NCI-H2196 treated with DMSO at 0.1 percent for 48 hours (cell line): ENCODE data around the gene IGSF9B.

ENCODE experiments used
- DNase-seq: peaks from one replicate; lab custom pipeline; 2025; ENCODE audit not compliant: unreplicated experiment; lab: John Stamatoyannopoulos, UW

Gene IGSF9B

GRCh38 chr11:133903875-133904817, 52.6 kb downstream of the IGSF9B start:
- no peak for DNase-seq

DNA sequence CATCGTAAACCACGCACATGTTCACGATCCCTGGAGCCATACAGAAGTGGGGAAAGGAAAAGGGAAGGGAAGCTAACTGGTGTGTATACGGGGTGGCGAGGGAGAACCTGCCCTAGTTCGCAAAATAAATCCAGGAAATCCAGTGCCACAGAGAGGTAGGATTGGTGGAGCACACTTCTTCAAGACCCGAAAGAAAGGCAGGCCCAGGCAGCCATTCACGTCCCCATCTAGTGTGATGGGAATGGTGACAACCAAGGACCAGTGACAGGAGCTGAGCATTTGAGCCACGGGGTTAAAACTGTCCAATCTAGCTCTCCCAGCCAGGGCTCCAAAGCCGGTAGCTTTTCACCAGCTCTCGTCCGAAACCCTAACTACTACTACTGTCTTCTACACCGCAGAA, 53.7 kb downstream of the IGSF9B start:
- no peak for DNase-seq

GRCh38 chr11:133902506-133902905, 54.3 kb downstream of the IGSF9B start:
- DNase-seq = no peak

DNA sequence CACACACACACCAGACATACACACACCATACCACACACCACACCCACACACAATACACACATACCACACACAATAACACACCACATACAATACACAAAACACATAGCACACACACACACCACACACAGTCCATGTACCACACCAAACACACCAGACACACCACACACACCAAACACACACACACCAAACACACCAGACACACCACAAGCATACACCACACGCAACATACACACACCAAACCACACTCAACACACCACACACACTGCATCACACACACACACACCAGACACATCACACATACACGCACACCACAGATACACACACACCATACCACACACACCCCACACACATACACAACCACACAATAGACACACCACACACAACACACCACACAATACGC, 54.8 kb downstream of the IGSF9B start:
- no peak for DNase-seq

DNA sequence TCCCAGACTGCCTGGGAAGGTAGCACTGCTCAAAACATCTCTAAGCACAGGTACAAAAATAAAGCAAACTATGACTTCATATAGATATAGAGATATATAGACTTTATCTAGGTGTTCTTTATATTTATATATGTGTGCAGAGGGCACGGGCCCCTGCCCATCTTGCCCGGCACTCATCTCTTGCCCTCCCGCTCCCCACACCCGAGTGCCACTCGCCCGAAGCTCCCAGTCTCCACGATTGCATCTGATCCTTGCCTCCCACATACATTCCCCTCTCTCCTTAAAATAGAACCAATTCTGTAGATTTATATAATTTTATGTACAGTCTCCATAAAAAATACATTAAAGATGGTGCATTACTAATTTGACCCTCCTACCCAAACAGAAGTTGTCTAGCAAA, 55.5 kb downstream of the IGSF9B start:
- DNase-seq = no peak

DNA sequence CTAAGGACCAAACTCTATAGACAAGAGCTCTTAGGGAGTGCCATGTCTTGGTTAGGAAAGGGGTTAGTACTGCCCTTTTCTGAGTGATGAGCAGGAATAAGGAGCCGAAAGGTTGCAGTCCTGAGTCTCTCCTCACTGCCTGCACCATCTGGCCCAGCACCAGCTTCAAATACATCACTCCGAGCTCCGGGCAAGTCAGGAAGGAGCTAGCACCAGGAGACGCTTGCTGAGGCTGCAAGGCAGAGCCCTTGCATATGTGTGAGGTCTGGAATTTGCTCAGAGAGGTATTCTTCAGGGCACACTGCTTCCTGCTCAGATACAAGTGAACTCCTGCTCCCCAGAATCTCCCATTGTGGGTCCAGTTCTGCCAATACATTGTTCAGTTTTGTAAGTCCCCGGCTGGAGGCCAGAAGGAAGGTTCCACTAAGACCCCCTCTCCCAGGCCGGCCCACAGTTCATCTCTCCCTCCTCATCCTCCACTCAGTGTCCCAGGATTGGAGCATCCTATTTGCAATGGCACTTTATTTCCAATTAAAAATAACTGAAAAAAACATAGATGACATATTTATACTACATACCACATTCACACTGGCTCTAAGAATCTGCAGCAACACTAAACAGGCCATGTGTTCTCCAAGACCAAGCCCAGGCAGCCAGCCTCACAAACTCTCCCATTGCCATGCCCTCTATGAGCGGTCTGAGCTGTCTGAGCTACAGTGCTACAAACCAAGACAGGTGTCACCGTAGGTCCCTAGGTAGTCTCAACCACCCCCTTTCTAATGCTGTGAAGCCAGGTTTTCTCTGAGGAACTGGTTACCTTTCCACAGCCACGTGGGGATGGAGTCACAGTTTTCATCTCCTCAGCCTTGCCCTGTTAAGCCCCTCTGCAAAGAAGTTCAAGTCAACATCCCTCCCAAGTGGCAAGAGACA, 56.3 kb downstream of the IGSF9B start:
- DNase-seq = no peak

GRCh38 chr11:133898770-133899115, 58.0 kb downstream of the IGSF9B start:
- no peak for DNase-seq

DNA sequence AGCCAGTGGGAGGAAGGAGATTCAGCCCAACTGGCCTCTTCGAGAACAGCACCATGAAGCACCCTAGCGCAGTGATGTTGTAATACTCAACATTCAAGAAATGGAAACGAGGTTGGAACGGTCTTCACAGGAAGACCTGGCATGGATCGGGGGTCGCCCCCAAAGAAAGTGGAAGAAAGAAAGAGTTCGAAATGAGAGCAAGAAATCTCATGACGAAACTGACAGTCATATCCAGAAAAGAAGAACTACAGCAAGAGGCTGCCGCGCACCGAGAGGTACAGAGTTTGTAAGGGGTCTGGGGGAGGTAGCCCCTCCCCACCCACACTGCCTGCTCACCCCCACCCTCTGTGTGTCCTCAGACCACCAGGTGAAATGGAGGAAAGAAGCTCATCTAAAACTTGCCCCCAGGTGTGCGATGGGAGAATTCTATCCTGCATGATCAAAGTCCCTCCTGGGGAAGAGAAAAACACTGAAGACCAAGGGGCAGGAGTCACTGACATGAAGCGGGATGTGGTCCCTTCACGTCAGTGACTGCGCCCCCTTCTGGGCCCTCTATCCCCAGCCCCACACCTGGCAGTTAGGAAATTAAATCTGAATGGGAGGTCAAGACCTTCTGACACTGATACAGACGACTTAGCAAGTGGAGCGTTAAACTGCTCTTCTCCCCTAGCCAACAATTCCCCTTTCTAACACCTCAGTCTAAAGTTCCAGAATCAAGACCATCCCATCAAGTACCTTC, 58.6 kb downstream of the IGSF9B start:
- no peak for DNase-seq

GRCh38 chr11:133897331-133897650, 59.5 kb downstream of the IGSF9B start:
- no peak for DNase-seq

DNA sequence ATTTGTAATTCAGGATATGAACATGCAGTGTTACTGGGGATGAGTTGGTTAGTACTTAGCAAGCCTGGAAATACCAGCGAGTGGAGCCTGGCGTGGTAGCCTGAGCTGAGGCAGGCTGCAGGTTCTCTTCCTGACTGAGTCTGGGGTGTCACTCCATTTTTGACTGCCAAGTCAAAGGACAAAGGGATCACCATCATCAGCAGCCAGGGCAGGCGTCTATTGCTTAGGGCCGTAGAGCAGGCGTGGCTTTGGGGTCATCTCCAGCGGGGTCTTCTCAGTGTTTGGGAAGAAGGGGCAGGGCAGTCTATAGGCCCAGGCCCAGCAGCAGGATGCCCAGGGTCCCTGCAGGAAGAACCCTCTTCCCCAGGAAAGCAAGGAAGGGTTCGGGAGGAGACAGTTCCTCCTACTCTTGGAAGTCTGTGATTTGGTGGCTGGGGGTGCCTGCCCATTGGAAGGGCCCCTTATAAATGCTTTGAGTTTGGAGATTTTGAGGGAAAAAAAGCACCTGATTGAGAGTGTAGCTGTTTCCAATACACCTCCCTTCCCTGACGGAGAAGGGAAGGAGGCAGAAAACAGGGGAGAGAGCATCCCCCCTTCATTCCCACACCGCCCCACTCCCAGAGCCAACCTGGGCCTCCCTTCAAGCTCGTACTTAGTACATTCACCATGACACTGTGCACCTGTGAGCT, 60.0 kb downstream of the IGSF9B start:
- DNase-seq = no peak

DNA sequence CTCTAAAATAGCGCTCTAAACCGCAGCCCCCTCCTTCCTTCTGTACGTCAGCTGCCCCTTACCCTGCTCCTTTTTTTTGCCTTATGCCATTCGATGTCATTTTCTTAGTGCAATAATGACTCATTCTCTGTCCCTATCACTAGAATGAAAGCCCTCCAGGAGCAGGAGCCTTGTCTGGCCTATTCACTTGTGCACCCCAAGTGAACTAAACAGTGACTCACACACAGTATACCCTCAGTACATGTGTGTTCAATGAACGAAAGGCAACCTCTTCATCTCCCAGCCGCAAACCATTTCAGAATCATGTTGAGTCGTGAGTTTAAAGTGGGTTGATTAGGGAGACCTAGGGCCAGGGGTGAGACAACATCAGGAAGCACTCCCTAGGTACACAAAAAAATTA, 60.7 kb downstream of the IGSF9B start:
- DNase-seq = no peak

DNA sequence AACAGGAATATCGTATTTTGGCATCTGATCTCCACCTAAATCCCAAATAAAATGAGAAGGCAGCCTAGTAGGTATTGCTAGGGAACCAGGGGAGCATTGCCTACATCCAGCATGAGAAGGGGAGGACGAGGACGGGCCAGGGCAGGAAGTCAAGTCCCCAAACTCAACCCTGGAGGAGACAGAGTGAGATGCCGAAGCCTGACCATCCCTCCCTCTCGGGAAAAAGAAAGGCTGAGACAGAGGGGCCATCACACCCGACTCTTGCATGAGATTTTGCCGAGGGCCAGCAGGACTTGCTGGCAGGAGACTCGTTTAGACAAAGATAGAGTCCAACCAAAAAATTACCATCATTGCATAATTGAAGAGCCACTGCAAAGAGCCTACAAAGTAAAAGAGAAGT, 61.2 kb downstream of the IGSF9B start:
- no peak for DNase-seq

DNA sequence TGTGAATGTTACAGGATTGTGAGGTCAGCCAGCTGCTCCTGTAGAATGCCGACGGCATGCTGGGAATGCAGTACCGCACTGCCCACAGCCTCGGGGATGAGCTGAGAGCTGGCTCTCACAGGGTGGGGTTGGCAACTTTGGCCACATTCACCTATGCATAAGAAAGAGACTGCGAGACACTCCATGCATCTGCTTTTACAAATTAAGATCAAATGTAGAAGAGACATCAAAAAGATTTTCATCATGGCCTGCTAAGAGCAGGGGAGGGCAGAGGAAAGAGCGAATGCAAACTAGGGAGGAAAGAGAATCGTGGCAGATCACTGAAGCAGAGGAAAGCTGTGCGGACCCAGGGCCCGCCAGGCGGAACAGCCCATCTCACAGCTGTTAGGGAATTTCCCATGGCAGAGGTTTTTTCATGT, 61.7 kb downstream of the IGSF9B start:
- DNase-seq = no peak

GRCh38 chr11:133893381-133893780, 63.4 kb downstream of the IGSF9B start:
- no peak for DNase-seq

GRCh38 chr11:133892584-133893380, 64.0 kb downstream of the IGSF9B start:
- no peak for DNase-seq

GRCh38 chr11:133892126-133892525, 64.6 kb downstream of the IGSF9B start:
- DNase-seq = no peak

GRCh38 chr11:133889893-133890292, 66.9 kb downstream of the IGSF9B start:
- no peak for DNase-seq

GRCh38 chr11:133889188-133889587, 67.6 kb downstream of the IGSF9B start:
- no peak for DNase-seq

GRCh38 chr11:133887692-133888332, 69.0 kb downstream of the IGSF9B start:
- no peak for DNase-seq

GRCh38 chr11:133886029-133886428, 70.7 kb downstream of the IGSF9B start:
- DNase-seq = no peak
